Gastroesophageal sphincter (tissue), 3 donors: Measurements from ENCODE around the gene PCBP4.

ENCODE experiments used
- EP300 ChIP-seq: sonication (generic); formaldehyde crosslinking; IDR thresholded peaks from one replicate; pipeline ENCODE4 v1.6.1; 2017; ENCODE audit warnings: antibody characterized with exemption, mild to moderate bottlenecking
- POLR2A ChIP-seq, 2 donors: fragments of 450-650 bp; IDR thresholded peaks; one replicate each; pipeline ENCODE4 v1.6.1; 2017; ENCODE audit warnings: antibody characterized with exemption in 2 of 2, mild to moderate bottlenecking in 2 of 2, moderate library complexity in 1 of 2
- POLR2AphosphoS5 ChIP-seq: sonication (generic); formaldehyde crosslinking; IDR thresholded peaks from one replicate; pipeline ENCODE4 v1.6.1; 2017; ENCODE audit warnings: antibody characterized with exemption
- TF ChIP-seq, protein P1 (sequence below), 4 experiments: fragments of 200-600 bp in 2 of 4; fragments of 450-650 bp in 2 of 4; sonication (generic) in 1 of 4; IDR thresholded peaks; one replicate each; pipeline ENCODE4 v1.5.1; 2017 to 2019; ENCODE audit warnings: antibody characterized with exemption in 4 of 4, mild to moderate bottlenecking in 2 of 4, moderate library complexity in 2 of 4

DNA sequence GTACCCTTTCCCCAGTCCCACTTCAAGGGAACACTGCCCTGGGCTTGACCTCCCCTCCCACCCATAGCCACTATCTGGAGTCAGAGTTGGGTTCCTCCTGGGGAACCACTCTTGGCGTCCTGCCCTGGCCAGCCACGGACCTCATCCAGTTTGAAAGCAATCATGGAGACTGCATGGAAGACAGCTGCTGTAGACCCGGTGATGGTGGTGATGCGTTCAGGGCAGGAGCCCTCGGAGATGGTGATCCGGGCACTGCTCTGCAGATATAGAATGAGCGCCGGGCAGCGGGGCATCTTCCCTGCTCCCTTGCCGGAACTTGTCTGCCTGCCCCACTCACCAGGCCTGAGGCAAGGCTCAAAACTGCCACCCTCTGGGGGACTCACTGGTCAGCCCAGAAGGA lies 6.9 kb downstream of the PCBP4 start:
- TF ChIP-seq, protein P1, sequence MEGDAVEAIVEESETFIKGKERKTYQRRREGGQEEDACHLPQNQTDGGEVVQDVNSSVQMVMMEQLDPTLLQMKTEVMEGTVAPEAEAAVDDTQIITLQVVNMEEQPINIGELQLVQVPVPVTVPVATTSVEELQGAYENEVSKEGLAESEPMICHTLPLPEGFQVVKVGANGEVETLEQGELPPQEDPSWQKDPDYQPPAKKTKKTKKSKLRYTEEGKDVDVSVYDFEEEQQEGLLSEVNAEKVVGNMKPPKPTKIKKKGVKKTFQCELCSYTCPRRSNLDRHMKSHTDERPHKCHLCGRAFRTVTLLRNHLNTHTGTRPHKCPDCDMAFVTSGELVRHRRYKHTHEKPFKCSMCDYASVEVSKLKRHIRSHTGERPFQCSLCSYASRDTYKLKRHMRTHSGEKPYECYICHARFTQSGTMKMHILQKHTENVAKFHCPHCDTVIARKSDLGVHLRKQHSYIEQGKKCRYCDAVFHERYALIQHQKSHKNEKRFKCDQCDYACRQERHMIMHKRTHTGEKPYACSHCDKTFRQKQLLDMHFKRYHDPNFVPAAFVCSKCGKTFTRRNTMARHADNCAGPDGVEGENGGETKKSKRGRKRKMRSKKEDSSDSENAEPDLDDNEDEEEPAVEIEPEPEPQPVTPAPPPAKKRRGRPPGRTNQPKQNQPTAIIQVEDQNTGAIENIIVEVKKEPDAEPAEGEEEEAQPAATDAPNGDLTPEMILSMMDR (IDR thresholded peaks at IDR 0.05), result no peak
- TF ChIP-seq POLR2AphosphoS5 (no peak), POLR2A (IDR thresholded peaks at IDR 0.05) (no peak), EP300 (no peak)
